PC-9 (cell line): ENCODE results near the gene NKX2-3. TPM values are rescaled to one million over a fixed set of nuclear protein-coding genes. Genes with fewer than 3 reads are reported as not detected.

Source experiments
- BruUV-seq: library from RNA; stranded (reverse); fragments of 400-500 nt; replicated peaks from 2 replicates; lab custom pipeline; 2021; lab: Mats Ljungman, UMichigan
- CTCF ChIA-PET: fragments of 300-600 bp; sonication (Branson Sonifier 250); formaldehyde crosslinking; loops from one replicate; lab custom pipeline; 2022; ENCODE audit warnings: antibody characterized with exemption; lab: Charles Lee
- POLR2A ChIA-PET: fragments of 300-600 bp; sonication (Branson Sonifier 250); formaldehyde crosslinking; loops from one replicate; lab custom pipeline; 2022; ENCODE audit warnings: antibody characterized with exemption; ENCODE audit not compliant: unreplicated experiment; lab: Charles Lee
- DNase-seq, 2 experiments: peaks; one replicate each; pipeline versions ENCODE4 v3.0.0 to v3.0.0-alpha.2; 2015 to 2022; ENCODE audit warnings: mixed read lengths in 1 of 2
- H2AFZ ChIP-seq: fragments of 200-600 bp; sonication (generic); 2 replicates; pipeline ENCODE4 v1.8.1; 2017; ENCODE audit warnings: antibody characterized with exemption
- H3F3A ChIP-seq: fragments of 200-600 bp; sonication (generic); 2 replicates; pipeline ENCODE4 v1.8.1; 2017; ENCODE audit warnings: antibody characterized with exemption, mild to moderate bottlenecking, low read depth; ENCODE audit not compliant: insufficient read depth
- H3K27ac ChIP-seq: fragments of 200-600 bp; sonication (generic); 2 replicates; pipeline ENCODE4 v1.6.1; 2016; ENCODE audit warnings: mixed run types
- H3K27me3 ChIP-seq: fragments of 200-600 bp; sonication (generic); 2 replicates; pipeline ENCODE4 v1.6.1; 2016; ENCODE audit warnings: low read depth, mixed run types; ENCODE audit not compliant: insufficient read depth
- H3K36me3 ChIP-seq: fragments of 200-600 bp; sonication (generic); 2 replicates; pipeline ENCODE4 v1.6.1; 2016; ENCODE audit warnings: low read depth, mixed run types
- H3K4me1 ChIP-seq: fragments of 200-600 bp; sonication (generic); replicated peaks from 2 replicates; pipeline ENCODE4 v1.6.1; 2016; ENCODE audit warnings: mixed run types; ENCODE audit not compliant: insufficient read depth
- H3K4me2 ChIP-seq: fragments of 200-600 bp; sonication (generic); 2 replicates; pipeline ENCODE4 v1.6.1; 2017; ENCODE audit warnings: mixed run types
- H3K4me3 ChIP-seq: fragments of 200-600 bp; sonication (generic); 2 replicates; pipeline ENCODE4 v1.6.1; 2016; ENCODE audit warnings: mixed run types
- H3K79me2 ChIP-seq: fragments of 200-600 bp; sonication (generic); 2 replicates; pipeline ENCODE4 v1.6.1; 2017; ENCODE audit warnings: low read depth, mixed run types
- H3K9me2 ChIP-seq: fragments of 200-600 bp; sonication (generic); 2 replicates; pipeline ENCODE4 v1.8.1; 2017; ENCODE audit warnings: mild to moderate bottlenecking; ENCODE audit not compliant: insufficient read depth
- H3K9me3 ChIP-seq: fragments of 200-600 bp; sonication (generic); 2 replicates; pipeline ENCODE4 v1.8.1; 2016; ENCODE audit warnings: low read depth; ENCODE audit not compliant: insufficient read depth
- H4K20me1 ChIP-seq: fragments of 200-600 bp; sonication (generic); 2 replicates; pipeline ENCODE4 v1.8.1; 2017; ENCODE audit not compliant: insufficient read depth
- CTCF ChIP-seq: fragments of 200-600 bp; sonication (generic); conservative IDR thresholded peaks from 2 replicates; pipeline ENCODE4 v1.6.1; 2017; ENCODE audit warnings: mixed run types, antibody characterized with exemption, mild to moderate bottlenecking, moderate library complexity
- EZH2 ChIP-seq: fragments of 200-600 bp; sonication (generic); IDR thresholded peaks from 2 replicates; pipeline ENCODE4 v1.8.0; 2017; ENCODE audit warnings: antibody characterized with exemption, low read depth
- intact Hi-C: fragments of 100-400 bp; cut with micrococcal nuclease; formaldehyde crosslinking; loops from one replicate; pipeline ENCODE4 v1.10.0; 2022; ENCODE audit not compliant: unreplicated experiment
- total RNA-seq: library from RNA; stranded (reverse); gene quantifications from 2 replicates; pipeline ENCODE4 v1.2.3, GENCODE V29; 2021

Gene NKX2-3
- total RNA-seq, 1 experiment from 2014 or later: not detected

- POLR2A ChIA-PET: no interaction called here
- Histone ChIP-seq H2AFZ (no peak overlapping the region), H3K4me3 (no peak overlapping the region), H3K36me3 (no peaks in the 10 kb centered on the region), H3K9me3 (no peaks in the 10 kb centered on the region), H3K4me2 (no peak overlapping the region), H3K27me3 (peaks cover 11% of the 10 kb centered on the region), H3F3A (no peaks in the 10 kb centered on the region), H4K20me1 (no peaks in the 10 kb centered on the region), H3K9me2 (no peaks in the 10 kb centered on the region), H3K27ac (no peak overlapping the region), H3K4me1 (no peaks in the 10 kb centered on the region), H3K79me2 (no peaks in the 10 kb centered on the region)
- TF ChIP-seq EZH2: no peak
- no peak for TF ChIP-seq CTCF
- BruUV-seq: no TSS peak
- intact Hi-C loops: no loop called here
- CTCF ChIA-PET: no interaction called here
- no peak for DNase-seq
These were observed 25.5 kb upstream of the NKX2-3 start for GRCh38 chr10:99507265-99507664.

- ChIA-PET POLR2A (interaction anchor here (0.6 kb wide), 1 partner anchor 673 kb away, joined by 5 read pairs; the partner anchor contains the start of gene ERLIN1), CTCF (no interaction called here)
These were observed 19.7 kb upstream of the NKX2-3 start for GRCh38 chr10:99513061-99513460.

GRCh38 chr10:99519690-99520039 lies 13.1 kb upstream of the NKX2-3 start:
- Histone ChIP-seq H3K4me1 (no peaks in the 10 kb centered on the region), H3K9me3 (no peaks in the 10 kb centered on the region), H4K20me1 (no peaks in the 10 kb centered on the region), H3K27ac (no peak overlapping the region), H3K4me3 (no peak overlapping the region), H2AFZ (no peak overlapping the region), H3K4me2 (no peak overlapping the region), H3K79me2 (no peaks in the 10 kb centered on the region), H3K9me2 (no peaks in the 10 kb centered on the region), H3F3A (no peaks in the 10 kb centered on the region), H3K36me3 (no peaks in the 10 kb centered on the region), H3K27me3 (peaks cover 13% of the 10 kb centered on the region; the same call in 1 of the 2 replicates)
- BruUV-seq: no TSS peak
- ChIA-PET POLR2A (no interaction called here), CTCF (no interaction called here)
- DNase-seq: no peak
- intact Hi-C loops: no loop called here
- TF ChIP-seq EZH2 (no peak), CTCF (no peak)

More at GRCh38 chr10:99513061-99513460, 19.7 kb upstream of the NKX2-3 start:
- intact Hi-C loops: no loop called here
- no peaks in the 10 kb centered on the region for H4K20me1 ChIP-seq
- H3K9me2 ChIP-seq: no peaks in the 10 kb centered on the region
- peaks cover 22% of the 10 kb centered on the region; the same call in 1 of the 2 replicates for H3K27me3 ChIP-seq
- no peak for TF ChIP-seq CTCF
- TF ChIP-seq EZH2: no peak
- no peaks in the 10 kb centered on the region for H3K79me2 ChIP-seq
- no peak for DNase-seq
- H3K27ac ChIP-seq: no peak overlapping the region
- no peaks in the 10 kb centered on the region for H3K9me3 ChIP-seq
- H3K4me2 ChIP-seq: no peak overlapping the region
- H3F3A ChIP-seq: no peaks in the 10 kb centered on the region
- no peaks in the 10 kb centered on the region for H3K4me1 ChIP-seq
- no peak overlapping the region for H2AFZ ChIP-seq
- BruUV-seq: no TSS peak
- no peak overlapping the region for H3K4me3 ChIP-seq
- no peaks in the 10 kb centered on the region for H3K36me3 ChIP-seq
